Lung microvascular endothelial cell (primary cell): ENCODE results near the gene SP4. TPM values are rescaled to one million over a fixed set of nuclear protein-coding genes. Genes with fewer than 3 reads are reported as not detected.

Experiments used
- DNase-seq, 2 donors: peaks; one replicate each; pipeline versions ENCODE4 v3.0.0 to v3.0.0-alpha.2; 2010; ENCODE audit warnings: low read depth in 2 of 2
- total RNA-seq: library from RNA; depleted of rRNA; stranded (reverse); fragments of >200 nt; gene quantifications from 2 replicates; pipeline ENCODE4 v1.2.1, GENCODE V29; 2014

SP4 gene
- 4.8 and 5.4 TPM in 2 replicates for total RNA-seq

- DNase-seq = peak; percentile 94 to 95
Observed at GRCh38 chr7:21427871-21428658, at the start of gene SP4. Gene SP4 (plus strand): TSS chr7:21428083. CDS start chr7:21428252, 169 bp downstream.

GRCh38 chr7:21383227-21384220 lies 44.4 kb upstream of the SP4 start:
- no peak for DNase-seq

GRCh38 chr7:21393937-21394336 lies 33.9 kb upstream of the SP4 start:
- DNase-seq = no peak

- no peak for DNase-seq
Observed at GRCh38 chr7:21401944-21402343, 25.9 kb upstream of the SP4 start.

GRCh38 chr7:21407796-21408480 lies 19.9 kb upstream of the SP4 start:
- no peak for DNase-seq

GRCh38 chr7:21408481-21408820 lies 19.4 kb upstream of the SP4 start:
- no peak for DNase-seq

- DNase-seq = no peak
Observed at GRCh38 chr7:21412410-21412851, 15.5 kb upstream of the SP4 start.

- DNase-seq = no peak
Observed at GRCh38 chr7:21412957-21413356, 14.9 kb upstream of the SP4 start.

- no peak for DNase-seq
Observed at GRCh38 chr7:21413502-21413901, 14.4 kb upstream of the SP4 start.

GRCh38 chr7:21414795-21415393 lies 13.0 kb upstream of the SP4 start:
- DNase-seq = no peak

GRCh38 chr7:21417647-21418046 lies 10.2 kb upstream of the SP4 start:
- DNase-seq = no peak

- DNase-seq = no peak
Observed at GRCh38 chr7:21422751-21423150, 5.1 kb upstream of the SP4 start.

GRCh38 chr7:21425290-21425689 lies 2.6 kb upstream of the SP4 start:
- no peak for DNase-seq

- peak in 1 of 2 donors; percentile 11 for DNase-seq
Observed at GRCh38 chr7:21426286-21427181, 1.3 kb upstream of the SP4 start.

GRCh38 chr7:21427182-21427870 lies 557 bp upstream of the SP4 start:
- peak; percentile 99 for DNase-seq

GRCh38 chr7:21428659-21428941 lies 717 bp downstream of the SP4 start:
- no peak for DNase-seq

- DNase-seq = no peak
Observed at GRCh38 chr7:21429021-21429420, 1.1 kb downstream of the SP4 start.

- DNase-seq = no peak
Observed at GRCh38 chr7:21429786-21430574, 2.1 kb downstream of the SP4 start.

GRCh38 chr7:21430575-21430954 lies 2.7 kb downstream of the SP4 start:
- no peak for DNase-seq
